ENCODE measurements around the gene PSAPL1. TPM values are rescaled to one million over a fixed set of nuclear protein-coding genes. Genes with fewer than 3 reads are reported as not detected.

PSAPL1 gene
- total RNA-seq, 4 donors from 2014 or later = not detected

GRCh38 chr4:7444314-7444713 lies 9.6 kb upstream of the PSAPL1 start:
- H3K27ac ChIP-seq = no peak overlapping the region
- WGBS, 2 donors (ENCODE audit: low coverage in 1 of 2) = 90% methylated on average over 3 of the region's 3 CpGs; no CpG with 5 or more reads in 1 of the 2 donors
- no peak for DNase-seq
- no peaks in the 10 kb centered on the region for H3K9me3 ChIP-seq
- in situ Hi-C loops (cut with MboI; ENCODE audit: low pct_ligation_motif_present in 1 of 4, low pct_unique_long_range_greater_than_20kb in 1 of 4, low sequenced_read_pairs in 3 of 4) (no loop called here), intact Hi-C loops (cut with DNase I; ENCODE audit: low total_unique reads) (no loop called here)
- no peaks in the 10 kb centered on the region for H3K4me1 ChIP-seq
- no peaks in the 10 kb centered on the region for H3K36me3 ChIP-seq
- no peak for TF ChIP-seq POLR2A (IDR thresholded peaks at IDR 0.05)
- TF ChIP-seq CTCF (IDR thresholded peaks at IDR 0.05) = no peak
- TF ChIP-seq EP300 (IDR thresholded peaks at IDR 0.05; ENCODE audit: low read depth) = no peak
- H3K4me3 ChIP-seq = no peak overlapping the region
- H3K27me3 ChIP-seq = no peaks in the 10 kb centered on the region

- in situ Hi-C loops (cut with MboI; ENCODE audit: low pct_ligation_motif_present in 1 of 4, low pct_unique_long_range_greater_than_20kb in 1 of 4, low sequenced_read_pairs in 3 of 4) (no loop called here), intact Hi-C loops (cut with DNase I; ENCODE audit: low total_unique reads) (loop anchor here (1.0 kb wide), 1 partner anchor 32 kb away; no protein-coding TSS in a partner anchor)
- TF ChIP-seq CTCF (IDR thresholded peaks at IDR 0.05) = no peak
- TF ChIP-seq EP300 (IDR thresholded peaks at IDR 0.05; ENCODE audit: low read depth) = no peak
- H3K9me3 ChIP-seq = no peaks in the 10 kb centered on the region
- no peak overlapping the region for H3K4me3 ChIP-seq
- 68% methylated on average over 13 of the region's 15 CpGs; no CpG with 5 or more reads in 1 of the 2 donors for WGBS, 2 donors (ENCODE audit: low coverage in 1 of 2)
- no peak for DNase-seq
- H3K4me1 ChIP-seq = no peaks in the 10 kb centered on the region
- no peaks in the 10 kb centered on the region for H3K36me3 ChIP-seq
- H3K27ac ChIP-seq = no peak overlapping the region
- H3K27me3 ChIP-seq = no peaks in the 10 kb centered on the region
Measured at GRCh38 chr4:7442574-7443162, 7.9 kb upstream of the PSAPL1 start.

- H3K4me3 ChIP-seq = no peak overlapping the region
- WGBS, 2 donors (ENCODE audit: low coverage in 1 of 2) = 72 to 100% methylated on average over 1 to 7 of the region's 7 CpGs
- DNase-seq = no peak
- no peaks in the 10 kb centered on the region for H3K9me3 ChIP-seq
- no peaks in the 10 kb centered on the region for H3K27me3 ChIP-seq
- in situ Hi-C loops (cut with MboI; ENCODE audit: low pct_ligation_motif_present in 1 of 4, low pct_unique_long_range_greater_than_20kb in 1 of 4, low sequenced_read_pairs in 3 of 4) (no loop called here), intact Hi-C loops (cut with DNase I; ENCODE audit: low total_unique reads) (no loop called here)
- H3K27ac ChIP-seq = no peak overlapping the region
- no peaks in the 10 kb centered on the region for H3K4me1 ChIP-seq
- H3K36me3 ChIP-seq = no peaks in the 10 kb centered on the region
- TF ChIP-seq POLR2AphosphoS5 (IDR thresholded peaks at IDR 0.05) (no peak), CTCF (IDR thresholded peaks at IDR 0.05) (no peak), EP300 (IDR thresholded peaks at IDR 0.05; ENCODE audit: low read depth) (no peak), POLR2A (IDR thresholded peaks at IDR 0.05) (no peak)
Measured at GRCh38 chr4:7441201-7441600, 6.5 kb upstream of the PSAPL1 start.

- DNase-seq = no peak
- no peaks in the 10 kb centered on the region for H3K36me3 ChIP-seq
- H3K9me3 ChIP-seq = no peaks in the 10 kb centered on the region
- intact Hi-C loops (cut with DNase I; ENCODE audit: low total_unique reads) (no loop called here), in situ Hi-C loops (cut with MboI; ENCODE audit: low pct_ligation_motif_present in 1 of 4, low pct_unique_long_range_greater_than_20kb in 1 of 4, low sequenced_read_pairs in 3 of 4) (no loop called here)
- no peak overlapping the region for H3K27ac ChIP-seq
- H3K27me3 ChIP-seq = no peaks in the 10 kb centered on the region
- TF ChIP-seq EP300 (IDR thresholded peaks at IDR 0.05; ENCODE audit: low read depth) = no peak
- TF ChIP-seq POLR2AphosphoS5 (IDR thresholded peaks at IDR 0.05) = no peak
- no peak for TF ChIP-seq CTCF (IDR thresholded peaks at IDR 0.05)
- no peak for TF ChIP-seq POLR2A (IDR thresholded peaks at IDR 0.05)
- 88% methylated on average over 2 of the region's 2 CpGs; no CpG with 5 or more reads in 1 of the 2 donors for WGBS, 2 donors (ENCODE audit: low coverage in 1 of 2)
- H3K4me3 ChIP-seq = no peak overlapping the region
- H3K4me1 ChIP-seq = peaks cover 0 to 3% (median 0%) of the 10 kb centered on the region in 4 donors
Measured at GRCh38 chr4:7439699-7440098, 5.0 kb upstream of the PSAPL1 start.
